22Rv1 (cell line): Measurements from ENCODE around the gene PEAR1.

ENCODE experiments used
- ZFX ChIP-seq: fragments of 450-650 bp; IDR thresholded peaks from 2 replicates; pipeline ENCODE4 v1.6.1; 2017; ENCODE audit warnings: antibody characterized with exemption, borderline replicate concordance
- TF ChIP-seq, protein P1 (sequence below): fragments of 450-650 bp; IDR thresholded peaks from 2 replicates; pipeline ENCODE4 v1.5.1; 2017; ENCODE audit warnings: mild to moderate bottlenecking

- TF ChIP-seq, protein P1, sequence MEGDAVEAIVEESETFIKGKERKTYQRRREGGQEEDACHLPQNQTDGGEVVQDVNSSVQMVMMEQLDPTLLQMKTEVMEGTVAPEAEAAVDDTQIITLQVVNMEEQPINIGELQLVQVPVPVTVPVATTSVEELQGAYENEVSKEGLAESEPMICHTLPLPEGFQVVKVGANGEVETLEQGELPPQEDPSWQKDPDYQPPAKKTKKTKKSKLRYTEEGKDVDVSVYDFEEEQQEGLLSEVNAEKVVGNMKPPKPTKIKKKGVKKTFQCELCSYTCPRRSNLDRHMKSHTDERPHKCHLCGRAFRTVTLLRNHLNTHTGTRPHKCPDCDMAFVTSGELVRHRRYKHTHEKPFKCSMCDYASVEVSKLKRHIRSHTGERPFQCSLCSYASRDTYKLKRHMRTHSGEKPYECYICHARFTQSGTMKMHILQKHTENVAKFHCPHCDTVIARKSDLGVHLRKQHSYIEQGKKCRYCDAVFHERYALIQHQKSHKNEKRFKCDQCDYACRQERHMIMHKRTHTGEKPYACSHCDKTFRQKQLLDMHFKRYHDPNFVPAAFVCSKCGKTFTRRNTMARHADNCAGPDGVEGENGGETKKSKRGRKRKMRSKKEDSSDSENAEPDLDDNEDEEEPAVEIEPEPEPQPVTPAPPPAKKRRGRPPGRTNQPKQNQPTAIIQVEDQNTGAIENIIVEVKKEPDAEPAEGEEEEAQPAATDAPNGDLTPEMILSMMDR = no peak
- TF ChIP-seq ZFX = no peak
These were observed 3.0 kb downstream of the PEAR1 start for GRCh38 chr1:156896490-156897033.
